Activated CD4-positive, alpha-beta T cell treated with anti-CD3 and anti-CD28 coated beads, Interleukin-2, amount 10 ng/mL, durations not matched to agents 24 days and 14 days (primary cell): ENCODE results near the gene METRNL. TPM values are rescaled to one million over a fixed set of nuclear protein-coding genes. Genes with fewer than 3 reads are reported as not detected.
A peak's percentile ranks its signal among the peaks of the same experiment; 100 is the strongest.
"Not testable (repeated sequence)": the region's sequence is repeated elsewhere in the genome, so short reads cannot be mapped to it uniquely, and the experiment has no call there.

Experiments used
- DNase-seq: peaks from one replicate; pipeline ENCODE4 v3.0.0; 2022
- H3K27ac Mint-ChIP-seq: one replicate; pipeline ENCODE4 v1.8.0; 2022; ENCODE audit warnings: mild to moderate bottlenecking, mixed read lengths
- H3K27me3 Mint-ChIP-seq: one replicate; pipeline ENCODE4 v1.8.0; 2022; ENCODE audit warnings: mixed read lengths
- H3K36me3 Mint-ChIP-seq: one replicate; pipeline ENCODE4 v1.8.0; 2022; ENCODE audit warnings: low read depth, mild to moderate bottlenecking, mixed read lengths
- H3K4me1 Mint-ChIP-seq: one replicate; pipeline ENCODE4 v1.8.0; 2021; ENCODE audit warnings: mixed read lengths
- H3K4me3 Mint-ChIP-seq: one replicate; pipeline ENCODE4 v1.8.0; 2022; ENCODE audit warnings: mild to moderate bottlenecking, moderate library complexity, mixed read lengths
- H3K9me3 Mint-ChIP-seq: one replicate; pipeline ENCODE4 v1.8.0; 2021; ENCODE audit warnings: mixed read lengths
- intact Hi-C: fragments of 100-400 bp; cut with micrococcal nuclease; formaldehyde crosslinking; loops from one replicate; pipeline ENCODE4 v1.15.1; 2023
- total RNA-seq: library from RNA; stranded (reverse); gene quantifications from 2 replicates; pipeline ENCODE4 v1.2.3, GENCODE V29; 2022

Gene METRNL
- total RNA-seq, 1 donor from 2014 or later, result 19.6 TPM

GRCh38 chr17:83113381-83113780 is 34.0 kb downstream of the METRNL start:
- Mint-ChIP-seq H3K27ac (no peak overlapping the region), H3K9me3 (no peaks in the 10 kb centered on the region), H3K4me3 (no peak overlapping the region), H3K36me3 (no peaks in the 10 kb centered on the region), H3K4me1 (no peaks in the 10 kb centered on the region), H3K27me3 (peaks cover 5% of the 10 kb centered on the region)
- intact Hi-C loops, result no loop called here
- no peak for DNase-seq

GRCh38 chr17:83113792-83114191 is 34.4 kb downstream of the METRNL start:
- Mint-ChIP-seq H3K4me3 (no peak overlapping the region), H3K36me3 (no peaks in the 10 kb centered on the region), H3K9me3 (no peaks in the 10 kb centered on the region), H3K27me3 (peaks cover 7% of the 10 kb centered on the region), H3K27ac (no peak overlapping the region), H3K4me1 (peaks cover 1% of the 10 kb centered on the region)
- intact Hi-C loops, result no loop called here
- DNase-seq, result no peak

DNA sequence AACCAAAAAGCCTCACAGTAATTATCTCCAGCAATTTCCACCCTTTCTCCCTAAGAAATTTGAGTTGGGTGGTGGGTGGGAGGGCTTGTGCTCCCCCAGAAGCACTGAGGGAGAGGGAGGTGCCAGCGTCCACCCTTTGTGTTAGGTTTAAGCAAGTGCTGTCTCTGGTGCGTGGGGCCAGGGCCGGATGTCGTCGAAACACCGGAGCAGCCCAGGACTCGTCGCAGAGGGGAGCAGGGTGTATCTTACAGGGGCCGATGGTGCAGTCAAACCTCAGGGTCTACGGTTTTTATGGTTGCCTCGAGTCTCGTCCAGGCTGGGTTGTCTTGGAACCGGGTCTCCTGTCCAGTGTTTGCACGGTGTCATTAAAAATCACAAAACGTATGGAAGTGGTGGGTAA is 35.3 kb downstream of the METRNL start:
- Mint-ChIP-seq H3K9me3 (no peaks in the 10 kb centered on the region), H3K27ac (no peak overlapping the region), H3K36me3 (no peaks in the 10 kb centered on the region), H3K4me1 (peaks cover 9% of the 10 kb centered on the region), H3K27me3 (peaks cover 9% of the 10 kb centered on the region), H3K4me3 (no peak overlapping the region)
- intact Hi-C loops, result no loop called here
- no peak for DNase-seq

DNA sequence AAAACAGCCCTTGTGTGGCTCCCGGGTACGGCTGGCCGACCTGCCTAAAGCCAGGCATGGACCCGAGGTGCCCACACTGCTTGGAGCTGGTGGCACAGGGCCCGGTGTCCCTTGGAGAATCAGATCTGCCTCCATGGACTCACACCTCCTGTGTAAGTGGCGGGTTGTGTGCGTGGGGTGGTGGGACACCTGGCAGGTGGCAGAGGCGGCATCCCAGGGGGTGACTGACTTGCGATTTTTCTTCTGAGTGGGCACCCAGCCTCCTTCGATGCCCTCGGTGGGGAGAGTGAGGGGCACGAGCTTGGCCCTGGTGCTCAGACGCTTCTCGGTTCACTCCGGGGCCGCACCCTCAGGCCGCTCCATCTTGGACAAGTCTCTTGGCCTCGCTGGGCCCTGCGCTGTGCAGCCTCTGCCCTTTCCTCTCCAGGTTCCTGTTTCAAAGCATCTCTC is 35.8 kb downstream of the METRNL start:
- Mint-ChIP-seq H3K9me3 (no peaks in the 10 kb centered on the region), H3K27me3 (peaks cover 9% of the 10 kb centered on the region), H3K36me3 (no peaks in the 10 kb centered on the region), H3K4me3 (no peak overlapping the region), H3K4me1 (peaks cover 11% of the 10 kb centered on the region), H3K27ac (no peak overlapping the region)
- no peak for DNase-seq
- intact Hi-C loops, result no loop called here

- Mint-ChIP-seq H3K36me3 (no peaks in the 10 kb centered on the region), H3K4me1 (peaks cover 11% of the 10 kb centered on the region), H3K27me3 (peaks cover 12% of the 10 kb centered on the region), H3K4me3 (no peak overlapping the region), H3K9me3 (no peaks in the 10 kb centered on the region), H3K27ac (no peak overlapping the region)
- no peak for DNase-seq
- intact Hi-C loops, result no loop called here
Measured at GRCh38 chr17:83115832-83116231, 36.4 kb downstream of the METRNL start.

DNA sequence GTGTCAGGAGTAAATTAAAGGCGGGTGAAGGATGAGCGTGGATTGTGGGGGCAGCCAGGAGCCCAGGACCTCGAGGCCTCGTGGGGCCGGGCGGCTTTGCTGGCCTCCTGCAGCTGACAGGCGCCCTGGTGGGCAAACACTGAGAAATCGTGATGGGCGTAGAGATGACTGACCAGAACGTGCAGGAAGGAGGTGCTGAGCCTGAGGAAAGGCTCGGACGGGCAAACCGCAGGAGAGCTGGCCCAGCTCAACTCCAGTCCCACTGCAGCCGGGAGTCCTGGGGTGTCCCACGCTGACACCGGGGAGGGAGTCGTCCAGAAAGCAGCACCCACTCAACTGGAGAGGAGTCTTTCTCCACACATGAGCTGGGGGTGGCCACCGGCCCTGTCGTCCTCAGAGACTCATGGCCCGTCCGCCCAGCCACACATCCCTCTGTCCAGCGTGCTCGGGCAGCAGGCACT is 36.9 kb downstream of the METRNL start:
- intact Hi-C loops, result no loop called here
- H3K4me1 Mint-ChIP-seq, result peaks cover 11% of the 10 kb centered on the region
- H3K27me3 Mint-ChIP-seq, result peaks cover 12% of the 10 kb centered on the region
- DNase-seq, result no peak
- H3K36me3 Mint-ChIP-seq, result no peaks in the 10 kb centered on the region
- H3K27ac Mint-ChIP-seq, result no peak overlapping the region
- no peaks in the 10 kb centered on the region for H3K9me3 Mint-ChIP-seq
- no peak overlapping the region for H3K4me3 Mint-ChIP-seq

DNA sequence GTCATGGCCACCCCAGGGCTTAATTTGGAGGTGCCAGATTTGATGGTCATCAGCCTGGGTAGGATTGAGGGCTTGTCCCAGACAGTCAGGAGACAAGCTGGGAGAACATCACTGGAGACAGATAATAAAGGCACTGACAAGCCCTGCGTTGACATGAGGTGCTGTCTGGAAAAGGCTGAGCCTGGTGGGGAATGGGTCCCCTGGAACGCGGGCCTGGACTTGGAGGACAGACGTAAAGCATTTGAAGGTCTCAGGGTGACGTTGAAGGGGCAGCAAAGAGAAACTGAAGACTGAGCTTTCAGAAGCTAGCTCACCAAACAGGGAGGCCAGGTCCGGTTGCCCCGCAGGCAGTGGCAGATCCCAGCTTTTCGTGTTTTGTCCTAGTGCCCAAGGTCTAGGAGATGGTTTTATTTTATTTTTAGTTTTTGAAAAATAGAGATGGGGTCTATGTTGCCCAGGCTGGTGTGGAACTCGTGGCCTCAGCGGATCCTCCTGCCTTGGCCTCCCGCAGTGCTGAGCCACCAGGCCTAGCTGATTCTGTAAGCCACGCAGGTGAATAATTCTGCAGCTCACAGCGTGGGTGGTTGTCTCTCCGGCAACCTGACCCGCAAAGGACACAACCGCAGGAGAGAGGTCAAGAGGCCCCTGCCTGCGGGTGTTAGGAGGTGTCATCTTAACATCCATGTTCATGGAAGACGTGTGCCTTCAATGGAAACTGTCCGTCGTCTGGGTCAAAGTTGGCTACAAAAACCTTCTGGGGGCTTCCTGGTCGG is 37.6 kb downstream of the METRNL start:
- Mint-ChIP-seq H3K27ac (no peak overlapping the region), H3K4me3 (no peak overlapping the region), H3K4me1 (peaks cover 11% of the 10 kb centered on the region), H3K27me3 (peaks cover 16% of the 10 kb centered on the region), H3K36me3 (no peaks in the 10 kb centered on the region), H3K9me3 (no peaks in the 10 kb centered on the region)
- intact Hi-C loops, result no loop called here
- DNase-seq, result no peak

DNA sequence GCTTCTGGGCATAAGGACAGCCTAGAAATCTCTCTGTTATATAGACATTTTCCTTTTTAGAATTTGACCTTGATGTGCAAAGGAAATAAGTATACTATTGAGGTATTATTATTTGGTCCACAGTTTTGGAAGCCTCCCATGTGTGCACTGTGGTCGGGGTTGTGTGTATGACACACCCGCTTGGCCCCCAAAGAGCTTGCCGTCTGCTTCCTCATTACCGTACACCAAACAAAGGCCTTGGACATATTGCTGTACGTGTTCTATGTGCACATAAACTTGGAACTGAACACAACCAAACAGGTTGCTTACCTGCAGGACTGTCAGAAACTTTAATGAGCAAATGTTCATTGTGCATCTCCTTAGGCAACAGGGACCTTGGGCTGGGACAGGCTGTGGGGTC is 38.2 kb downstream of the METRNL start:
- Mint-ChIP-seq H3K36me3 (no peaks in the 10 kb centered on the region), H3K4me1 (peaks cover 11% of the 10 kb centered on the region), H3K27me3 (peaks cover 21% of the 10 kb centered on the region), H3K4me3 (no peak overlapping the region), H3K27ac (no peak overlapping the region), H3K9me3 (no peaks in the 10 kb centered on the region)
- intact Hi-C loops, result no loop called here
- DNase-seq, result no peak

DNA sequence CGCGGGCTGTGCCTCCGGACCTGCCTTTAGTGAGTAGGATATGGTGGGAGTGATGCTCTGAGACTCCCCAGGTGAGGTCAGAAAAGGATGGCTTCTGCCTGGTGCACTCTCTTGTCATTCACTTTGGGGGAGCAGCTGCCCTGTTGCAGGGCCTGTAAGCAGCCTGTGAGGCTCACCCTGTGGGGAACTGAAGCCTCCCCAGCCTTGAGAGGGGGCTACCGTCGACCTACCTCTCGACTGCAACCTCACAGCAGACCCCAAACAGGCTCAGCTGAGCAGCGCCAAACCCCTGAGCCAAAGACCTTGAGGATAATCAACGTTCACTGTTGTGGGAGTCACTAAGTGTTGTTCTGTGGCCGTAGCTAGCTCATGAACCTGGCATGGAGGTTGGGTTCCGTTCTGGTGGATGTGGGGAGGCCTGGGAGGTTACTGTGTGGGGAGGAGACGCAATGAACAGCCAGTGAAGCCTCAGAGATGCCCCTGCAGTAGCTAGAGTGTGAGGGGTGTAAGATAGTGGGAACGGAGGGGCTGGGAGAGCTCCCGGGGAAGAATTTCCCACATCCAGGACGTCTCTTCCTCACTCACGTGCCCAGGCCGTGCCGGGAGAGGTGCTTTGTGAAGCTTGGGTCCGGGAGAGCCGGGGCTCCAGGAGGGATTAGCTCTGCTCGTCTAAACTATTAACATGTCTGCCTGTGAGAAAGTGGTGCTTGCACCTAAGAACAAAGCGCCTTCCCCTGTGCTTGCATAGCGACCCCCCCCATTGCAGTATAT is 38.8 kb downstream of the METRNL start:
- H3K4me1 Mint-ChIP-seq, result peaks cover 11% of the 10 kb centered on the region
- H3K36me3 Mint-ChIP-seq, result no peaks in the 10 kb centered on the region
- H3K27ac Mint-ChIP-seq, result no peak overlapping the region
- no peaks in the 10 kb centered on the region for H3K9me3 Mint-ChIP-seq
- intact Hi-C loops, result no loop called here
- H3K27me3 Mint-ChIP-seq, result peaks cover 24% of the 10 kb centered on the region
- DNase-seq, result no peak
- no peak overlapping the region for H3K4me3 Mint-ChIP-seq

GRCh38 chr17:83119987-83120864 is 40.8 kb downstream of the METRNL start:
- H3K9me3 Mint-ChIP-seq, result no peaks in the 10 kb centered on the region
- peak overlapping the region; percentile 51 for H3K4me3 Mint-ChIP-seq
- peaks cover 27% of the 10 kb centered on the region for H3K27me3 Mint-ChIP-seq
- peaks cover 13% of the 10 kb centered on the region for H3K4me1 Mint-ChIP-seq
- H3K36me3 Mint-ChIP-seq, result no peaks in the 10 kb centered on the region
- intact Hi-C loops, result no loop called here
- H3K27ac Mint-ChIP-seq, result no peak overlapping the region
- DNase-seq, result peak; percentile 69

DNA sequence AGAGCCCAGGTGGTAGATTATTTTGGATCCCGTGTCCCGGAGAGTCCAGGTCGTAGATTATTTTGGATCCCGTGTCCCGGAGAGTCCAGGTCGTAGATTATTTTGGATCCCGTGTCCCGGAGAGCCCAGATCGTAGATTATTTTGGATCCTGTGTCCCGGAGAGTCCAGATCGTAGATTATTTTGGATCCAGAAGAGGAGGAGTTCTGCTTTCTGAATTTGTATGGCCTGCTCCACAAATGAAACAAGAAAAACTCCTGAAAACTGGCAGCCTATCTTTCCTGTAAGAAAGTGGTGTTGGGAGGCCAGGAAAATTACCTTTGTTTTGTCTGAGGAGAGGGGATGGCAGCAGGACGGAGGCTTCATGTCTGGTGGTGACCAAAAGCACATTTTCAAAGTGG is 42.1 kb downstream of the METRNL start:
- DNase-seq, intact Hi-C loops, H3K36me3 Mint-ChIP-seq, H3K9me3 Mint-ChIP-seq, H3K4me3 Mint-ChIP-seq, H3K27ac Mint-ChIP-seq: not testable (repeated sequence)
- peaks cover 15% of the 10 kb centered on the region for H3K4me1 Mint-ChIP-seq
- H3K27me3 Mint-ChIP-seq, result peaks cover 37% of the 10 kb centered on the region

DNA sequence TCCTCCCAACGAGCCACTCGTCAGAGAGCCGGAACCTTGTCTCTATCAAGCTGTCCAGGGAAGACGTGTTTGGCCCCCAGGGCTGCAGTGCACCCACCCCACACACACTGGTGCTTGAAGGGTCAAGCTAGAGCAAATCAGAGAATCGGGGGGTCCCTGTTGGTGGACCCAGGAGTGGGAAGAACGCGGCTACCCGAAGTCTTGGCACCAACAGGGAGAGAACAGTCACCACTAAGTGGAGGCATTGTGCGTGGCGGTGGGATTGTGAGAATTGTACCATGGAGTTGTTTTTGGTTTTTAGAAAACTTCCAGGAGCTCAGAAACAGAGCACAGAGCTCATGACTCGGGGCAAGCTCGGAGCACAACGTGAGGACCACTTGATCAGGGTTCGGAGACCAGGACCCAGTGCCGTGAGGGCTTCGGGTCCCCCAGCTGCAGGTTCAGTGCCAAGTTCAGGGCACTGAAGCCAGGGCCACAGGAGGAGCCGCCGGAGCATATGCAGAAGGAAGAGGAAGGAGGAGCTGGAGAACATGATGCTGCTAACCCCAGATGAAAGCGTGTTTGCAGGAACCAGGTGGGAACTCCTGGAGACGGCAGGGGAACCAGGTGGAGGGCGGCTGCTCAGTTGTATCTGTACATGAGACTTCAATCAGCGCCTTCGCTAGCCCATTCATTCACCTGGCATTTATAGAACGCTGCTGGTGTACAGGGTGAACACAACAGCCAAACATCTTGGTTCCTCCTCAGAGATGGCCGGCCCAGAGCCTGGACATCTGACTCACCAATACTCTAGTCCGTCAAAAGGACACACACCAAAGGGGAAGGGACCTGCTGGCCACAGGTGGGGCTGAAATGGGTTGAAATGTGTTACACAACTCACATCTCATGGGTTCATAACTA is 42.8 kb downstream of the METRNL start:
- DNase-seq, result no peak
- peaks cover 15% of the 10 kb centered on the region for H3K4me1 Mint-ChIP-seq
- H3K4me3 Mint-ChIP-seq, result no peak overlapping the region
- no peak overlapping the region for H3K27ac Mint-ChIP-seq
- intact Hi-C loops, result no loop called here
- H3K27me3 Mint-ChIP-seq, result peaks cover 40% of the 10 kb centered on the region
- H3K9me3 Mint-ChIP-seq, result no peaks in the 10 kb centered on the region
- H3K36me3 Mint-ChIP-seq, result no peaks in the 10 kb centered on the region

DNA sequence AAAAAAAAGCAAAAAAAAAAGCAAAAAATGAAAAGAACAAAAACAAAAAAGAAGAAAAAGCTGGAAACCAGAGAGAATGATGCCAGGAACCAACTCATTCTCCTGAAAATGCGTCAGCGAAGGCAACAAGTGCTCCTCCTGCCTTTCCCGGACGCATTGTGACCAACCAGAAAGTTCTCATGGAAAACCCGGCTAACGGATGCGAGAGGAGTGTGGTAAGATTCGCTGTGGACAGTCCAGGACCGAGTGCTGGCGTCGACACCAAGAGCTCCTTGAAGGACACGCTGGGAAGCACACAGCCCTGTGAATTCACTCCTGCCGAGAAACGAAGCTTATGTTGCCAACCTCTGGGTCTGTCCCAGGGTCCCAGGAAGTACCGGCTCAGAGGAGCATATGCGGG is 43.4 kb downstream of the METRNL start:
- H3K27me3 Mint-ChIP-seq, result peaks cover 40% of the 10 kb centered on the region
- H3K4me3 Mint-ChIP-seq, result no peak overlapping the region
- H3K9me3 Mint-ChIP-seq, result no peaks in the 10 kb centered on the region
- peaks cover 15% of the 10 kb centered on the region for H3K4me1 Mint-ChIP-seq
- intact Hi-C loops, result no loop called here
- H3K27ac Mint-ChIP-seq, result no peak overlapping the region
- no peak for DNase-seq
- H3K36me3 Mint-ChIP-seq, result no peaks in the 10 kb centered on the region
